HK-2 (cell line): ENCODE measurements around the gene SFI1.
"Not testable (repeated sequence)": the region's sequence is repeated elsewhere in the genome, so short reads cannot be mapped to it uniquely, and the experiment has no call there.

Source experiments
- DNase-seq: peaks from one replicate; pipeline ENCODE4 v3.0.0-alpha.2; 2018; ENCODE audit not compliant: unreplicated experiment

The SFI1 gene

GRCh38 chr22:31544481-31545480 is 48.4 kb downstream of the SFI1 start:
- peak; percentile 72 for DNase-seq

- no peak for DNase-seq
These were observed 54.6 kb downstream of the SFI1 start for GRCh38 chr22:31550871-31551370.

- no peak for DNase-seq
These were observed 60.4 kb downstream of the SFI1 start for GRCh38 chr22:31556627-31557203.

GRCh38 chr22:31558546-31558945 is 62.2 kb downstream of the SFI1 start:
- not testable (repeated sequence) for DNase-seq

GRCh38 chr22:31561238-31561887 is 65.0 kb downstream of the SFI1 start:
- DNase-seq: peak; percentile 63

DNA sequence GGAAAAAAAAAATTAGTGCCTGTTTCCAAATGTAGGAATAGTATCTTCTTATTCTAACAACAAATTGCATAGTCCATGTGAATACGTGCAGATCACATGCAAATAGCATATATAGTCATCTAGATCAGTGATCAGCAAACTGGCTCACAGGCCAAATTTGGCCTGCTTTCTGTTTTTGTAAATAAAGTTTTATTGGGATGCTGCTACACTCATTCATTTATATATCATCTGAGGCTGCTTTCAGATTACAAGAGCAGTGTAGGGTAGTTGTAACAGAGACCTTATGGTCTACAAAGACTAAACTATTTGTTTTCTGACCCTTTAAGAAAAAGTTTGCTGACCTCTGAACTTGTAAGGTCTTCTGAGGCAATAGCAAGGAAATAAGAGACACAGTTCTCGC is 65.6 kb downstream of the SFI1 start:
- no peak for DNase-seq

GRCh38 chr22:31566484-31566883 is 70.1 kb downstream of the SFI1 start:
- DNase-seq: no peak

GRCh38 chr22:31567196-31567595 is 70.9 kb downstream of the SFI1 start:
- no peak for DNase-seq

GRCh38 chr22:31567702-31568101 is 71.4 kb downstream of the SFI1 start:
- DNase-seq: no peak

DNA sequence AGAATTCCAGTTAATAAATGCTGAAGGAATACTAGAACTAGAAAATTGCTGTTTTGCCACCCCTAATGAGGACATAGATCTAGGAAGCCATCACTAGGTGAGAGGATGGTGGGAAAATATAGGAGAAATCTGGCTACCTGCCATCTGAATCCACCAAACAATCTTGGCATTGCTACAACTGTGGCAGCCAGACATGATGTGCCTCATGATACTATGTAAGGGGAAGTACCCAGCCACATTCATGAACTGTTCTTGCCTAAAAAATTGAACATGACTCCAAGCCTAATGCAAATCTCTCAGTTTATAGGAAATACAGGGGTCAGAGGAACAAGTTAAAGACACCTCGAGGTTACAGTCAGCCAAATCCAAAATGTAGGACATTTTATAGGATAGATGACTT is 72.8 kb downstream of the SFI1 start:
- no peak for DNase-seq

DNA sequence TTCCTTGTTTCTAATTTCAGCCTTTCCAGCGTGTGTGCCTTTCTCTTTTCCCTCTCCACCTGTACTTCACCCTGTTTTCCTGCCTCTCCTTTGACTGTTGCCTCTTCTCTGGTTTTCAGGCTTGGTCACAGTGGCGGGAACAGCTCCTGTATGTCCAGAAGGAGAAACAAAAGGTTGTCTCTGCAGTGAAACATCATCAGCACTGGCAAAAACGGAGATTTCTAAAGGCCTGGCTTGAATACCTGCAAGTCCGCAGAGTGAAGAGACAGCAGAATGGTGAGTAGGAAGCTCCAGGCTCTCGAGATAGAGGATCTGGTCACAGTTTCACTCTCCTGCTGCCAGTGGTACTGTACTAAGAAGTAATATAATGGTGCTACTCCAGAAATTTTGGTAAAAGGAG is 76.6 kb downstream of the SFI1 start:
- no peak for DNase-seq

DNA sequence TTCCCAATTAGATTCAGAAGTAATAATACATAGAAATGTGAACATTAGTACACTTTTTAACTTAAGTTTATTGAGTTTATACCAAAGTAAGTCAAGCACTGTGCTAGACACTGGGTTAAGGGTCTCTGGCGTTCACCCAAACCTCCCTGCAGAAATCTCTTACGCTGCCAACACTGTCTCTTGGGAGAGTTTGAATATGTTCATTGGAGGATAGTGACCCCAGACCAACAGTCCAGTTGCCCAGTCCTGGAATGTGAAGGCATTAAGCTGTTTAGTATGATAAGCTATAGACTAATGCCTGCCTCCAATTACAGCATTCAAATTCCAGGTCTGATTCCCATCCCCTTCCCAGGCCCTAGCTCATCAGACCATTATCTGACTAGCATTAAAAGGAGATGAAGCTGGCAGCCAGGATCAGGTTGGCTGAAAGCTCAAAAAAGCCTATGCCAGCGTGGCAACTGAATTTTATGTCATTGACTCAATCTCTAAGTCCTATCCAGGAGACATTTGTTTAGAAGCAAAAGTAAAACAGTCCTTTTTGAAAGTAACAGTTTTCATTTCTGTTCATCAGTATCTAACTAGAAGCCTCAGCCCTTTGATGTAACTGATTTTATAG is 77.8 kb downstream of the SFI1 start:
- DNase-seq: no peak

DNA sequence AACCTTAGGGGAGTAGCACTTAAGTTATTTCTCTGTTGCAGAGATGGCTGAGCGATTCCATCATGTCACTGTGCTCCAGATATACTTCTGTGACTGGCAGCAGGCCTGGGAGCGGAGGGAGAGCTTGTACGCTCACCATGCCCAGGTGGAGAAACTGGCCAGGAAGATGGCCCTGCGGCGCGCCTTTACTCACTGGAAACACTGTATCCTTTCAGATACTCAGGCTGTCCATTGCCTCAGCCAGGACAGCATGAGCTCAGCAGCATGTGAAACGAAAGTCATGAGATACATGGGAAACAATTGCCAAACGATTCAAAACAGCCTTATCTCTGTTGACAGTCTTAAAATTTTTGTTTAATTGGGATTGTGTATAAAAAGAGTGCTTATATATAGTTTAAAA is 78.9 kb downstream of the SFI1 start:
- no peak for DNase-seq

DNA sequence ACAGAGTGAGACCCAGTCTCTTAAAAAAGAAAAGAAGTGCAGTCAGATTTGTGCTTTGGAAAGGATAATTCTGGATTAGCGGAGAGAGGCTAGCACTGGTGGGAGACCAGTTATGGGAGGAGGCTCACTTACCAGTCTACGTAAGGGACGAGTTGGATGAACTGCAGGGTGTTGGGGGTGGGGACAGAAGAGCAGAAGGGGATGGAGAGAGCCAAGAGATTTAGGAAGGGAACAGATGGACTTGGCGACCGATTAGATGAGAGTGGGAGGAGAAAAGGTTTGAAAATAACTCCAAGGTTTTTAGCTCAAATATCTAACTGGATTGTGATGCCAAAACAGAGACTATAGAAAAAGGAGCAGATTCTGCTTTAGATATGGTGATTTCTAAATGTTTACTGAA is 81.4 kb downstream of the SFI1 start:
- DNase-seq: no peak

- DNase-seq: no peak
These were observed 81.8 kb downstream of the SFI1 start for GRCh38 chr22:31578171-31578570.

DNA sequence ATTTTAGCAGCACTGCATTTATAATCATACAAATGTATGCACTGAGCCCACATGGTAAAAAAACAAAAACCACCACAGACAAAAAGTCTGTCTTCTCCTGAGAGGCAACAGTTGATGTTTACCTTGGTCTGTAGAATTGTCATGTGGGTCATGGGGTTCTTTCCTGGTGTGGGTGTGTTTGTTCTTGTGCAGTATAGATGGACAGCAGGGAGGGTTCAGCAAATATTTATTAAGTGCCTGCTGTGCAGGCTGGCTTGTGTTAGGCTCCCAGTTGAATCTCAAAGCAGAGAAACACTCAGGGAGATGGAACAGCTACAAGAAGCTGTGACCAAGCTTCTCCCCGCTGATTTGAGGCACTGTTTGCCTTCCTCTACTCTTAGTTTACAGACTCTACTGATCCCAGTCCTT is 83.5 kb downstream of the SFI1 start:
- DNase-seq: no peak

DNA sequence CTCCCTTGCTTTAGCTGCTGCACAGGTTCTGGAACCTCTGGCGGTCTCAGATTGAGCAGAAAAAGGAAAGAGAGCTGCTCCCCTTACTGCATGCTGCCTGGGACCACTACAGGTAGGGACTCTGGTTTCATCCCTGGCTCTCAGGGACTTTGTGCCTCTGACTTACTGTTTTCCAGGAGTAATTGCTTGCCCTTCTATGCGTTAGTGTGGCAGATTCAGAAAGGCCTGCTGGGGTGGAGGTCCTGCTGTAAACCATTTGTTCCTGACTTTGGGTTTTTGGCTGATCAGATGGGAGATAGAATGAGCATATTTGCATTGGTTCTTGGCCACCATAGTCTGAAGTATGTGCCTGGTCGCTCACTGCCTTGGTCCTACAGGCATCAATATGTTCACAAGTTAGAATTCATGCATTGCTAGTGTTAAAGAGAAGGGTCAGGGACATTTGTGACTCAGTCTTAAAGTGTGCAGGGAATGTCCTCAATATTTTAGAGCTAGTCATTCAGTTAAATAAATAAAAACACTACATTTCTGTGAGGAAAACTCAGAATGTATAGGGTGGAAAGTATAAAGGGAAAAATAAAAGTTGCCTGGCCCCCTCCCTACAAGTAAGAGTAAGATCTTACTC is 87.6 kb downstream of the SFI1 start:
- no peak for DNase-seq

DNA sequence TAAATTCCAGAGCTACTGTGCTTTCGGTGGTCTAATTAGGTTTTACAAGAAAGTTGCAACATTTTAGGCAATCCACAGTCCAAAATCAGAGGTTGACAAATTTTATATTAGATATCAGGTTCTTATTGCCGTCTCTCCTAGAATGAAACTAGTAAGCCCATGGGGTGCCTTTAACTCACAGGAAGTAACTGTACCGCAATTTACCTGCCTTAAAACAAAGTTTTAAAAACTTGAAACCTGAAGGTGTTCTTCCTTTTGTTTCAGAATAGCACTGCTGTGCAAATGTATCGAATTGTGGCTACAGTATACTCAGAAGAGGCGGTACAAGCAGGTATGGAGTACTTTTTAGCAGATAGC is 88.4 kb downstream of the SFI1 start:
- DNase-seq: no peak

DNA sequence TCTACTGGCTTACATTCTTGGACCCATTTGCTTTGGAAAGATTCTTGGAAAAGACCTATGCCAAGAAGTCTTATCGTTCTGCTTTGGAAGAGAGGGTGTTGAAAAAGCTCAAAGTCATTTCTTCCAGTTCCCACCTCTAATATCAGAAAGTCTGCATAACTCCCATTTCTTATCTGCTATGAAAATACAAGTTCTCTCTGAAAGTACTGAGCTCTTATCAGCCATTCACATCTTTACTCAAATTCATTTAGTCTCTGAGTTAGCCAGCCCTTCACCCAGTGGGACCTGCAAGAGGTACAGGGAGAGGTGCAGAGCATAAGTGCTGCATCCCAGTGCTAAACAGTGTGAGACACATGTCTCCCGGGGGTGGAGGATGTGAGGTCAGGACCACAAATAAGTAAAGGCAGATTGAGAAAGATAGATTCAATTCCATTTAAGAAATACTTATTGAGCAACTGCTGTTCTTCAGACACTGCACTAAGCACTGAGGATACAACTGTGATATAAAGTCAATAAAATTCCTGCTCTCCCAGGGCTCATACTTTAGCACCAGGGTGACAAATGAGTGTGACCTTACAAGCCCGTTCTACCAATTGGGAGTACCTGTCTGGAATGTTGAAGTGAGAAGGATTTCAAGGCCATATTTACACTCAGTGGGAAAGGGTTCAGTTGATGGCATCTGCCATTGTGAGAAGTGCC is 89.0 kb downstream of the SFI1 start:
- no peak for DNase-seq

- DNase-seq: no peak
These were observed 90.0 kb downstream of the SFI1 start for GRCh38 chr22:31586137-31586920.
